Endothelial cell of umbilical vein (primary cell): ENCODE results near the gene PBX3.

Source experiments
- CTCF ChIP-seq, 2 donors: IDR thresholded peaks; 1 replicate in 1 of 2; 2 replicates in 1 of 2; pipeline ENCODE4 v1.5.1; 2011; ENCODE audit warnings: low read length in 2 of 2, mild to moderate bottlenecking in 2 of 2, moderate library complexity in 2 of 2, control low read depth in 1 of 2, inconsistent platforms in 1 of 2, low read depth in 1 of 2; ENCODE audit not compliant: insufficient read depth in 1 of 2; ENCODE audit errors: extremely low read depth in 1 of 2
- EZH2 ChIP-seq: IDR thresholded peaks from 2 replicates; pipeline ENCODE4 v1.6.1; 2012; ENCODE audit warnings: borderline replicate concordance, low read depth, mild to moderate bottlenecking, moderate library complexity, low read length, inconsistent platforms; ENCODE audit not compliant: severe bottlenecking
- FOS ChIP-seq: IDR thresholded peaks from 2 replicates; pipeline ENCODE4 v1.6.1; 2011; ENCODE audit warnings: mild to moderate bottlenecking, low read length, moderate library complexity, borderline replicate concordance; ENCODE audit not compliant: insufficient read depth
- MYC ChIP-seq: IDR thresholded peaks from one replicate; pipeline ENCODE4 v1.6.1; 2011; ENCODE audit warnings: mild to moderate bottlenecking, low read depth, low read length
- POLR2AphosphoS5 ChIP-seq: IDR thresholded peaks from 2 replicates; pipeline ENCODE4 v1.6.1; 2012; ENCODE audit warnings: low read depth, mild to moderate bottlenecking, control low read depth, low read length, moderate library complexity; ENCODE audit not compliant: insufficient read depth
- TF ChIP-seq, protein P1 (sequence below): IDR thresholded peaks from 2 replicates; pipeline ENCODE4 v1.6.1; 2011; ENCODE audit not compliant: insufficient read depth, insufficient read length

DNA sequence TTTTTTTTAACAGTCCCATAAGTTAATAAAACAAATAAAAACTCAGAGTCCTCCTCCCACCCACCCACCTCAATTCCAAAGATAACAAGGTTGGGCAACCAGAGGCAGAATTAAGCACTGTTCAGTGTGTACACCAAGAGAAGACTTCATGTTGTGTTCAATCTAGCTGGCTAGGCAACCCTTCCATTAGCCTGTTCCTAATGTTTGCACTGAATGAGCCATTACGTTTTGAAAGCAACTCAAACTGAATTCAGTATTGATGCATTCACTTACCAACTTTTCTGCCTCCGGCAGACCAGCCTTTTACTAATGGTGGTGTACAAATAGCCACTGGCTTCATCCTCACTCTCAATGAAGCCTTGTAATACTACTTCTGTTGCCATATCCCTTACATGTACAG, 47.5 kb downstream of the PBX3 start:
- TF ChIP-seq MYC (no peak), CTCF (IDR thresholded peaks at IDR 0.05; ENCODE audit: extremely low read depth in 1 of 2, insufficient read depth in 1 of 2, low read depth in 1 of 2, low read length in 2 of 2) (no peak), EZH2 (no peak), POLR2AphosphoS5 (no peak), FOS (no peak)
- TF ChIP-seq, protein P1, sequence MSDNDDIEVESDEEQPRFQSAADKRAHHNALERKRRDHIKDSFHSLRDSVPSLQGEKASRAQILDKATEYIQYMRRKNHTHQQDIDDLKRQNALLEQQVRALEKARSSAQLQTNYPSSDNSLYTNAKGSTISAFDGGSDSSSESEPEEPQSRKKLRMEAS = no peak
